PFSK-1 (cell line): Measurements from ENCODE around the gene IRF4.

Experiments
- FOXP2 ChIP-seq: optimal IDR thresholded peaks from 2 replicates; pipeline ENCODE3; 2011; ENCODE audit warnings: borderline replicate concordance, control low read depth, inconsistent platforms; ENCODE audit not compliant: insufficient read depth; ENCODE audit errors: extremely low read length, extremely low read depth
- POLR2AphosphoS5 ChIP-seq: IDR thresholded peaks from 2 replicates; pipeline ENCODE4 v1.6.1; 2012; ENCODE audit warnings: low read depth, mild to moderate bottlenecking, control low read depth, low read length, moderate library complexity
- REST ChIP-seq, 2 experiments: IDR thresholded peaks; 2 replicates each; pipeline versions ENCODE4 v1.6.1 to v1.8.0; 2011 to 2012; ENCODE audit warnings: low read depth in 2 of 2, low read length in 2 of 2, control low read depth in 1 of 2, inconsistent platforms in 1 of 2, mild to moderate bottlenecking in 1 of 2, moderate library complexity in 1 of 2; ENCODE audit not compliant: insufficient read depth in 1 of 2
- SIN3A ChIP-seq: IDR thresholded peaks from 2 replicates; pipeline ENCODE4 v1.6.1; 2012; ENCODE audit warnings: mild to moderate bottlenecking, low read length, moderate library complexity, borderline replicate concordance; ENCODE audit not compliant: insufficient read depth
- TAF1 ChIP-seq: IDR thresholded peaks from 2 replicates; pipeline ENCODE4 v1.6.1; 2012; ENCODE audit warnings: low read length, control low read depth, borderline replicate concordance; ENCODE audit not compliant: insufficient read depth

GRCh38 chr6:367891-368630, 23.5 kb upstream of the IRF4 start:
- no peak for TF ChIP-seq REST (IDR thresholded peaks at IDR 0.05; ENCODE audit: insufficient read depth in 1 of 2, low read depth in 2 of 2, low read length in 2 of 2)
- TF ChIP-seq POLR2AphosphoS5: no peak
- no peak for TF ChIP-seq FOXP2
- TF ChIP-seq SIN3A: no peak
- no peak for TF ChIP-seq TAF1
